GM15510 (cell line): ENCODE data around the gene LRP1B.

Source experiments
- POLR2A ChIP-seq: IDR thresholded peaks from 3 replicates; pipeline ENCODE4 v1.6.1; 2011; ENCODE audit warnings: borderline replicate concordance; ENCODE audit not compliant: insufficient read length; ENCODE audit errors: extremely low read depth

Gene LRP1B

GRCh38 chr2:141260911-141261310 lies 869.9 kb downstream of the LRP1B start:
- no peak for TF ChIP-seq POLR2A

GRCh38 chr2:141259683-141260082 lies 871.1 kb downstream of the LRP1B start:
- no peak for TF ChIP-seq POLR2A

- no peak for TF ChIP-seq POLR2A
These were observed 888.8 kb downstream of the LRP1B start for GRCh38 chr2:141242008-141242407.

- TF ChIP-seq POLR2A = no peak
These were observed 904.3 kb downstream of the LRP1B start for GRCh38 chr2:141226560-141226959.

GRCh38 chr2:141207036-141207385 lies 923.8 kb downstream of the LRP1B start:
- no peak for TF ChIP-seq POLR2A

GRCh38 chr2:141201016-141201565 lies 929.7 kb downstream of the LRP1B start:
- no peak for TF ChIP-seq POLR2A

- TF ChIP-seq POLR2A = no peak
These were observed 930.6 kb downstream of the LRP1B start for GRCh38 chr2:141200191-141200590.

- TF ChIP-seq POLR2A = no peak
These were observed 931.1 kb downstream of the LRP1B start for GRCh38 chr2:141199711-141200110.

GRCh38 chr2:141195087-141195486 lies 935.7 kb downstream of the LRP1B start:
- no peak for TF ChIP-seq POLR2A

GRCh38 chr2:141187075-141187439 lies 943.8 kb downstream of the LRP1B start:
- no peak for TF ChIP-seq POLR2A

- no peak for TF ChIP-seq POLR2A
These were observed 944.3 kb downstream of the LRP1B start for GRCh38 chr2:141186413-141187074.

GRCh38 chr2:141182246-141182645 lies 948.6 kb downstream of the LRP1B start:
- TF ChIP-seq POLR2A = no peak

- no peak for TF ChIP-seq POLR2A
These were observed 968.5 kb downstream of the LRP1B start for GRCh38 chr2:141162314-141162713.

GRCh38 chr2:141151611-141152286 lies 979.1 kb downstream of the LRP1B start:
- TF ChIP-seq POLR2A = no peak

- TF ChIP-seq POLR2A = no peak
These were observed 988.8 kb downstream of the LRP1B start for GRCh38 chr2:141142025-141142424.

- TF ChIP-seq POLR2A = no peak
These were observed 993.6 kb downstream of the LRP1B start for GRCh38 chr2:141137122-141137693.
